Right hindlimb (tissue), 1 donor: ENCODE data around the gene POLR1G.
"Not testable (repeated sequence)": the region's sequence is repeated elsewhere in the genome, so short reads cannot be mapped to it uniquely, and the experiment has no call there.

Experiments used
- DNase-seq: peaks from one replicate; pipeline ENCODE4 v3.0.0-alpha.2; 2018

Gene POLR1G

GRCh38 chr19:45423033-45423588 lies 16.7 kb downstream of the POLR1G start:
- DNase-seq = no peak

GRCh38 chr19:45423589-45424190 lies 17.2 kb downstream of the POLR1G start, which contains the start of gene ERCC1:
Gene ERCC1, minus strand, starts transcription at chr19:45423917. Its CDS starts 543 bp downstream, at chr19:45423374.
- peak; percentile 94 for DNase-seq

- DNase-seq = peak; percentile 59
Measured at GRCh38 chr19:45424191-45425058, 18.0 kb downstream of the POLR1G start.

GRCh38 chr19:45428384-45429231 lies 22.2 kb downstream of the POLR1G start:
- peak; percentile 72 for DNase-seq

GRCh38 chr19:45429896-45430295 lies 23.5 kb downstream of the POLR1G start:
- DNase-seq = not testable (repeated sequence)

GRCh38 chr19:45431008-45431407 lies 24.6 kb downstream of the POLR1G start:
- not testable (repeated sequence) for DNase-seq

GRCh38 chr19:45432543-45432942 lies 26.1 kb downstream of the POLR1G start:
- DNase-seq = not testable (repeated sequence)

- no peak for DNase-seq
Measured at GRCh38 chr19:45437328-45437727, 30.9 kb downstream of the POLR1G start.

GRCh38 chr19:45439190-45439568 lies 32.7 kb downstream of the POLR1G start:
- no peak for DNase-seq

GRCh38 chr19:45439569-45440258 lies 33.3 kb downstream of the POLR1G start:
- peak; percentile 89 for DNase-seq

GRCh38 chr19:45440259-45440638 lies 33.8 kb downstream of the POLR1G start:
- peak; percentile 43 for DNase-seq

- no peak for DNase-seq
Measured at GRCh38 chr19:45440873-45441654, 34.6 kb downstream of the POLR1G start.

- DNase-seq = no peak
Measured at GRCh38 chr19:45442408-45442777, 35.9 kb downstream of the POLR1G start.

GRCh38 chr19:45442778-45443461 lies 36.5 kb downstream of the POLR1G start:
- DNase-seq = peak; percentile 60

- DNase-seq = peak; percentile 91
Measured at GRCh38 chr19:45443462-45444317, 37.2 kb downstream of the POLR1G start.

- peak; percentile 96 for DNase-seq
Measured at GRCh38 chr19:45444318-45445041, 38.0 kb downstream of the POLR1G start.

GRCh38 chr19:45445139-45445538 lies 38.7 kb downstream of the POLR1G start:
- no peak for DNase-seq

GRCh38 chr19:45446295-45446694 lies 39.9 kb downstream of the POLR1G start:
- DNase-seq = no peak

- peak; percentile 65 for DNase-seq
Measured at GRCh38 chr19:45446944-45447343, 40.5 kb downstream of the POLR1G start.
